NCI-H2171 treated with DMSO at 0.1 percent for 48 hours (cell line): ENCODE measurements around the gene TEX101.
A peak's percentile ranks its signal among the peaks of the same experiment; 100 is the strongest.
"Not testable (repeated sequence)": the region's sequence is repeated elsewhere in the genome, so short reads cannot be mapped to it uniquely, and the experiment has no call there.

ENCODE experiments used
- DNase-seq: peaks from one replicate; lab custom pipeline; 2025; lab: John Stamatoyannopoulos, UW

TEX101 gene

GRCh38 chr19:43420954-43421353, 6.3 kb downstream of the TEX101 start:
- no peak for DNase-seq

GRCh38 chr19:43422000-43422688, 7.5 kb downstream of the TEX101 start:
- no peak for DNase-seq

DNA sequence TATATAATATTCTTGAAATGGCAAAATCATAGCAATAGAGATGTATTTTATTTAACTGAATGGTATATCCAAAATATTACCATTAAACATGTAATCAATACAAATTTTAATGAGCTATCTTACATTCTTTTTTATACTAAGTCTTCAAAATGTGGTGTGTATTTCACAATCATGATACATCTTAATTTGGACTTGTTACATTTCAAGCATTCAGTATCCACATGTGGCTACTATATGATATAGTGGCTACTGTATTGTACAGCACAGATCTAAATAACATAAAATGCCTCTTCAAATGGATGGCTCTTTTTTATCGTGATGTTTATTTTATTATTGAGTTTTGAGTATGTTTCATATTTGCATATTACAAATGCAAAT, 8.0 kb downstream of the TEX101 start:
- DNase-seq = no peak

DNA sequence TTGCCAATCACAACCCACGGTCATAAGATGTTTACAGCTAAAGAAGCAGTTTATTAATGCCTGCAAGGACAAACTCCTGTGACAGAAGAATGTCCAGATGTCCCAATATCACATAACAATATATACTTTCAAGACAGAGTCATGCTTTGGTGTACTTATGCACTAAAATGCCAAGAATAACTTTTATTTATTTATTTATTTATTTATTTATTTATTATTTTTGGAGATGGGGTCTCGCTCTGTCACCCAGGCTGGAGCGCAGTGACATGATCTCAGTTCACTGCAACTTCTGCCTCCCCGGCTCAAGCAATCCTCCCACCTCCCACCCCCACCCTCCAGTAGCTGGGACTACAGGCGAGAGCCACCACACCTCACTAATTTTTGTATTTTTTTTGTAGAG, 9.1 kb downstream of the TEX101 start:
- no peak for DNase-seq

DNA sequence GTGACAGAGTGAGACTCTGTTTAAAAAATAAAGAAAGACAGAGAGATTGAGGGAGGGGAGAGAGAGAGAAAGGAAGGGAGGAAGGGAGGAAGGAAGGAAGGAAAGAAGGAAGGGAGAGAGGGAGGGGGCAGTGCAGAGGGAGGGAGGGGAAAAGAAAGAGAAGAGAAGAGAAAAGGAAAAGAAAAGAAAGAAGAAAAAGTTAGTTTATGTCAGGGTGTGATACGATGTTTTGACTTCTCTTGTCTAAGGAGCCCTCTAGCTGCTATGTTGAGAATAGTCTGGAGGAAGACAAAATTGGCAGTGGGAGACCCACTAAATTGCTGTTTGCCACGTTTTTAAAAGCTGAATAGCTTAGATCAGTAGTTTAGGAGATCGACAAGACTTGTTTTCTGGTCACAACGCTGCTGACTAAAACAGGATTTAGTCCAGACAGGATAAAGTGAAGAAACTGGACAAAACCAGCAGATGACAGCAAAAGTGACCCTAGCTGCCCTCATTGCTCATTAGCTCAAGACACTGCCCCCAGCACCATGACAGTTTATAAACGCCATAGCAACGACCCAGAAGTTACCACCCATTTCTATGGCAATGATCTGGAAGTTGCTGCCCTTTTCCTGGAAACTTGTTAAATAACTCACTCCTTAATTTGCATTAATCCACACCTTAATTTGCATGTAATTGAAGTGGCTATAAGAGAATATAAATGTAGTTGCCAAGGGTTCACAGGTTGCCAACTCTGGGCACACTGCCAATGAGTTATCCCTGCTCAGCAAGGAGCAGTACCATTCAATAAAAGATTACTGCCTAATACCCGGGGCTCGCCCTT, 11.1 kb downstream of the TEX101 start:
- no peak for DNase-seq

DNA sequence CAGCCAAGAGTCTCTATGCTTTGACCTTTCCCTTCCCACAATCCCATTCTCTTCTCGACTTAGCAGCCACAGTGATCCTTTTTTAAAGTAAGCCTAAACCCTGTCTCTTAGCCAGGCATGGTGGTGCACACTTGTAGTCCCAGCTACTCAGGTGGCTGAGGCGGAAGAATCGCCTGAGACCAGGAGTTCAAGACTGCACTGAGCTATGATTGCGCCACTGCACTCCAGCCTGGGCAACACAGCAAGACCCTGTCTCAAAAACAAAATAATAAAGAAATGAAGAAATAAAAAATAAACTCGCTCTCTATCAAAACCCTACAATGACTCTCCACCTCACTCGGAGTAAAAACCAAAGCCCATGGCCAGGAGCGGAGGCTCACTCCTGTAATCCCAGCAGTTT, 14.7 kb downstream of the TEX101 start:
- no peak for DNase-seq

DNA sequence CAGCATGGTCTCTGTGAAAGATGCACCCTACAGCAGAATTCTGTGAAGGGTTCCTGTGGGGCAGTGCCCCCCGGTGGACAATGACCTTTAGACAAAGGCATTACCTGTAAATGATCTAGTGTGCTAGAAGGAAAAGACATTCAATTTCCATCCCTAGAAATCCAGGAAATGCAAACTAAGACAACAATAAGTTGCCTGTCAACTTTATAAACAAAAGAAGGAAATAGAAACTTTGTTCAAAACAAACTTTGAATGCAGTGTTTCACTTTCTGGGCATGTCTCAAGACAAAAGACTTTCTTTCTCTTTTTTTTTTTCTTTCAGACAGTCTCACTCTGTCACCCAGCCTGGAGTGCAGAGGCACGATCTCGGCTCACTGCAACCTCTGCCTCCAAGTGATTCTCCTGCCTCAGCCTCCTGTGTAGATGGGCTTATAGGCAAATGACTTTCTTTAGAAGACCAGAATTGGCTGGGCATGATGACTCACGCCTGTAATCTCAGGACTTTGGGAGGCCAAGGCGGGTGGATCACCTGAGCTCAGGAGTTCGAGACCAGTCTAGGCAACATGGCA, 15.5 kb downstream of the TEX101 start:
- no peak for DNase-seq

GRCh38 chr19:43430976-43431375, 16.3 kb downstream of the TEX101 start:
- no peak for DNase-seq

DNA sequence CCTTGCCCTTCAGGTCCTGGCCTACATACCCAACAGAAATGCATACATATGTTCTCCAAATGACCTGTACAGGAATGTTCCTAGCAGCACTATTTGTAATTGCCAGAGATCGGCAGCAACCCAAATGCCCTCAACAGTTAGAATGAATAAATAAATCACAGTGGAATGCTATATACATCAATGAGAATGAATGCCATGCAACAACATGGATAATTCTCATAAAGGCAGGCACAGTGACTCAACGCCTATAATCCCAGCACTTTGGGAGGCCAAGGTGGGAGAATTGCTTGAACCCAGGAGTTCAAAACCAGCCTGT, 18.6 kb downstream of the TEX101 start:
- no peak for DNase-seq

DNA sequence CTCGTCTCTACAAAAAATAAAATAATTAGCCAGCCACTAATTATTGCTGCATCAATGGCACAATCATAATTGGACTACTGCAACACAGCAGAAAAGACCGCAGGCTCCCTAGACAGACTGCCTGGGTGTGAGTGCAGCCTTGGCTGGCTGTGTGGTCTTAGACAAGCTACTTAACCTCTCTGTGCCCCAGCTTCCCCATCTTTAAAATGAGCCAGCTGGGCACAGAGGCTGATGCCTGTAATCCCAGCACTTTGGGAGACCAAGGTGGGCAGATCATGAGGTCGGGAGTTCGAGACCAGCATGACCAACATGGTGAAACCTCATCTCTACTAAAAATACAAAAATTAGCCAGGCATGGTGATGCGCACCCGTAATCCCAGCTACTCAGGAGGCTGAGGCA, 19.0 kb downstream of the TEX101 start:
- no peak for DNase-seq

DNA sequence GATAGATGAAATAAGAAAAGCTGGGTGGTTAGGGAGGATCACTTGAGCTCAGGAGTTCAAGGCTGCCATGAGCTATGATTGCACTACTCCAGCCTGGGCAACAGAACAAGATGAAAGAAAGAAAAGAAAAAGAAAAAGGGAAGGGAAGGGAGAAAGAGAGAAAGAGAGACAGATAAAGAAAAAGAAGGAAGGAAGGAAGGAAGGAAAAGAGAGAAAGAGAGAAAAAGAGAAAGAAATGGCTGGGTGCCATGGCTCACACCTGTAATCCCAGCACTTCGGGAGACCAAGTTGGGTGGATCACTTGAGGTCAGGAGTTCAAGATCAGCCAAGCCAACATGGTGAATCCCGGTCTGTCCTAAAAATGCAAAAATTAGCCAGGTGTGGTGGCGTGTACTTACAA, 21.1 kb downstream of the TEX101 start:
- DNase-seq = no peak

GRCh38 chr19:43437284-43437683, 22.6 kb downstream of the TEX101 start:
- DNase-seq = not testable (repeated sequence)

DNA sequence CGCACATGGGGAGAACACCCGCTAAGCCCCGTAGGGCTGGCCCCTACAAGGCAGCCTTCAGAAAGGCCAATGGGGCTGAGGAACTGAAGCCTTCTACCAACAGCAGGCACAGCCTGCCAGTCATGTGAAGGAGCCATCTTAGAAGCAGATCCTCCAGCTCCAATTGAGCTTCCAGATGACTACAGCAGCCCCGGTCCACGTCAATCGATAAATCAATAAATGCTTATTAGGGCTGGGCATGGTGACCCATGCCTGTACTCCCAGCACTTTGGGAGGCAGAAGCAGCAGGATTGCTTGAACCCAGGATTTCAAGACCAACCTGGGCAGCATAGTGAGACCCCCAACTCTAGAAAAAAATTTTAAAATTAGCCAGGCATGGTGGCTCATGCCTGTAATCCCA, 23.0 kb downstream of the TEX101 start:
- no peak for DNase-seq

DNA sequence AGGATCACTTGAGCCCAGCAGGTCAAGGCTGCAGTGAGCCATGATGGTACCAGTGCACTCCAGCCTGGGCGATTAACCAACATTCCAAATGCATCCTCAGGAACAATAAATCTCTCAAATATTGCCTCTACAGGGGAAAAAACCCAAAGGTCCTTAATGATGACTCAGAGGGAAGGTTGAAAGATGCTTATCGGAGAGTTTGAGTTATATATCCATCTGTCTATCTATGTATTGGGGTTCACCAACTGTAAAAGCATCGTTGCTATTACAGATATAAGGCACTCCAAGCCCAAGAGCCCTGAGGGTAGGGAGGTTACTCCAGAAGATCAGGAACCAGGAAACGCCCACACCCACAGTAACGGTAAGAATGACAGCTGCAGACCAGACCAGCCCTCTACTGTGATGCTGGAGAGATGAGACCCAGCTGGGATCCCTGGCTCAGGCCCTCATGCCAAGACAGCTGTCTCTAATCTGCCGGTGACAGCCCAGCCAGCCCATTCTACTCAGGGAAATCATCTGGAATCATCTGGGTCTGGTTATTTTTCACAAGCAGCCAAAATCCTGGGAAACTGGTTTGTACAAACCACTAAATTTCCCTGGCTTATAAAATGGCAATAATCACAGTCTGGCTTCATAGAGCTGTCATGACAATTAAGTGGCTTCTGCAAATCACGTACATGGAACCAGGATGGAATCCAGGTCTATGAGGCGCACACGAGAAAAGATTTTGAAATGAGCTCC, 23.8 kb downstream of the TEX101 start:
- DNase-seq = peak; percentile 4

DNA sequence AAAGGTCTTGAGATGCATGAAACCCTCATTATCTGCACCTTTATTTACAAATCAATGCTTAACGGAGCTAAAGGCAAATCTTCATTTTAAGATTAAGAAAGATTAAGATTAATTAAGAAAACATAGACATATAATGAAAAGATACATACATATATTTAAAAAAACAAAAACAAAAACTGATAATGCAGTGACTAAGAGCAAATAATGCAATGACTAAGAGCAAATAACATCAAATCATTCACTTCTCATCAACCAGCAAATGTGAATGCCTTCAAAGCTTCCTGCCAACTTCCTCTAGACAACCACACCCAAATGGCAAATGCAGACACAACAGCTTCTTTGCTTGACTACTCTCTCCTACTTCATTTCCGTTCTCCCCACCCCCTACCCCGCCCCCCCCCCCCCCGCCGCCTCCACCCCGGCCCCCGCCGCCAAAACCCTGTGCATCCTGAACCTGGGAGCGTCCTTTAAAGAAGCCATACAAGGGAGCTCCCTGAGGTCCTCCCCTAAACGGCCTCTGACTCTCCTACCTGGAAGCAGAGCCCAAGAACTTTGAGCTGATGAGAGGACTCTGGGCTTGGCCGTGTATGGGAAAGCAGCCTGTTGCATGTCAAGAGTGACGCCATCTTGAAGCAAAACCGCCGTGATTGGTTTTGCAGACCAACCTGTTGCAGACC, 24.5 kb downstream of the TEX101 start:
- no peak for DNase-seq

GRCh38 chr19:43439709-43440063, 25.0 kb downstream of the TEX101 start:
- no peak for DNase-seq

GRCh38 chr19:43441716-43442115, 27.0 kb downstream of the TEX101 start:
- no peak for DNase-seq

- not testable (repeated sequence) for DNase-seq
Observed at GRCh38 chr19:43444091-43444490, 29.4 kb downstream of the TEX101 start.

GRCh38 chr19:43444531-43445287, 30.0 kb downstream of the TEX101 start:
- no peak for DNase-seq

- DNase-seq = no peak
Observed at GRCh38 chr19:43445426-43445825, 30.7 kb downstream of the TEX101 start.

DNA sequence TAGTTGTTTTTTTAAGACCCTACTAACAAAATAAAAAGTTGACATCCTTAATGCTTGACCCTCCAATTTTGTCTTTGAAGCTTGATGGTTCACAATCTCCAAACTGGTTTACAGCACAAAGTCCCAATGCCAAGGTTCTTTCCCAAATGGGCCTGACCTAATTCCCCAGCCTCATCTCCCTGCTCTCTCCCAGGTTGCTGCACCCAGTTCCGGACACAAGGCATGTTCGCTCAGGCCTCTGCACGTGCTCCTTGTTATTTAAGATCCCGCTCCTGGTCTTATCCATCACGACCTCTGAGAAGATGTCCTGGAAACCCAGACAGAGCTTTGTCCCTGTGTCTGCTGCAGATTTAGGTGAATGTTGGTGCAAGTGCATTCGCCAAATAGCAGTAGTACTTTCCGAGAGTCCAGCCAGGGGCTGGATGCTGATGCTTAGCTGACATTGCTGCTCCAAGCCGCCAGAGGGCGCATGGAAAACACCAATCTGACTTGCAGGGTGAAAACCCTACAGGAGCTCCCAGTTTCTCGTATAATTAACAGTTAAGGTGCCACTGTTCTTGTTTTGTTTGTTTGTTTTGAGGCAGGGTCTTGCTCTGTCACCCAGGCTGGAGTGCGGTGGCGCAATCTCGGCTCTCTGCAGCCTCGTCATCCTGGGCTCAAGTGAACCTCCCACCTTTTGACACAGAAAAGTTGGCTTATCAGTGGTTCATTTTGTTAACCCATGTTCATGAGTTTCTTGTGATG, 32.2 kb downstream of the TEX101 start:
- DNase-seq = peak; percentile 56
